NOMO-1 treated with dmso at 0.1 percent for 144 hours (cell line): ENCODE data around the gene ZFAND2A.
"Not testable (repeated sequence)": the region's sequence is repeated elsewhere in the genome, so short reads cannot be mapped to it uniquely, and the experiment has no call there.

Experiments
- DNase-seq: peaks from one replicate; lab custom pipeline; 2025; ENCODE audit not compliant: unreplicated experiment; lab: John Stamatoyannopoulos, UW

Gene ZFAND2A

GRCh38 chr7:1127001-1127400 is 33.0 kb downstream of the ZFAND2A start:
- DNase-seq: no peak

- DNase-seq: no peak
These were observed 34.4 kb downstream of the ZFAND2A start for GRCh38 chr7:1125603-1125969.

GRCh38 chr7:1124816-1125602 is 35.0 kb downstream of the ZFAND2A start:
- no peak for DNase-seq

GRCh38 chr7:1124164-1124563 is 35.8 kb downstream of the ZFAND2A start:
- no peak for DNase-seq

- no peak for DNase-seq
These were observed 36.3 kb downstream of the ZFAND2A start for GRCh38 chr7:1123715-1124114.

GRCh38 chr7:1122832-1123501 is 37.0 kb downstream of the ZFAND2A start:
- no peak for DNase-seq

GRCh38 chr7:1121886-1122831 is 37.8 kb downstream of the ZFAND2A start:
- no peak for DNase-seq

GRCh38 chr7:1121476-1121875 is 38.5 kb downstream of the ZFAND2A start:
- no peak for DNase-seq

GRCh38 chr7:1120791-1121190 is 39.2 kb downstream of the ZFAND2A start:
- no peak for DNase-seq

GRCh38 chr7:1119201-1119600 is 40.8 kb downstream of the ZFAND2A start:
- no peak for DNase-seq

- no peak for DNase-seq
These were observed 42.6 kb downstream of the ZFAND2A start for GRCh38 chr7:1117321-1117928.

- DNase-seq: not testable (repeated sequence)
These were observed 43.5 kb downstream of the ZFAND2A start for GRCh38 chr7:1116383-1117008.

- DNase-seq: not testable (repeated sequence)
These were observed 44.6 kb downstream of the ZFAND2A start for GRCh38 chr7:1115171-1116045.

- DNase-seq: no peak
These were observed 45.5 kb downstream of the ZFAND2A start for GRCh38 chr7:1114505-1114904.

GRCh38 chr7:1114088-1114487 is 45.9 kb downstream of the ZFAND2A start:
- DNase-seq: no peak

- no peak for DNase-seq
These were observed 46.5 kb downstream of the ZFAND2A start for GRCh38 chr7:1113548-1113885.

- DNase-seq: no peak
These were observed 47.1 kb downstream of the ZFAND2A start for GRCh38 chr7:1112625-1113547.

- DNase-seq: no peak
These were observed 47.9 kb downstream of the ZFAND2A start for GRCh38 chr7:1112109-1112508.

- no peak for DNase-seq
These were observed 48.8 kb downstream of the ZFAND2A start for GRCh38 chr7:1111156-1111555.
